ENCODE measurements around the gene IP6K1. TPM values are rescaled to one million over a fixed set of nuclear protein-coding genes. Genes with fewer than 3 reads are reported as not detected.

The IP6K1 gene
- total RNA-seq, 3 donors from 2014 or later = 24.8 to 45.9 (median 45.8) TPM

- TF ChIP-seq POLR2AphosphoS5 (IDR thresholded peaks at IDR 0.05) (no peak), POLR2A (IDR thresholded peaks at IDR 0.05) (no peak), CTCF (IDR thresholded peaks at IDR 0.05) (no peak)
- H3K4me3 ChIP-seq = no peak overlapping the region
- no peaks in the 10 kb centered on the region for H3K9me3 ChIP-seq
- H3K4me1 ChIP-seq = no peaks in the 10 kb centered on the region
- intact Hi-C loops (cut with DNase I; ENCODE audit: low total_unique reads) = no loop called here
- H3K27ac ChIP-seq = no peak overlapping the region
- no peaks in the 10 kb centered on the region for H3K36me3 ChIP-seq
- no peak for DNase-seq (ENCODE audit: low spot score in 2 of 2)
- no peaks in the 10 kb centered on the region for H3K27me3 ChIP-seq
Measured at GRCh38 chr3:49793486-49794085, 7.2 kb upstream of the IP6K1 start.

- TF ChIP-seq CTCF (IDR thresholded peaks at IDR 0.05) = no peak
- no peak for TF ChIP-seq POLR2AphosphoS5 (IDR thresholded peaks at IDR 0.05)
- no peak for TF ChIP-seq POLR2A (IDR thresholded peaks at IDR 0.05)
- no peak for DNase-seq (ENCODE audit: low spot score in 2 of 2)
- Histone ChIP-seq H3K27ac (no peak overlapping the region), H3K4me1 (no peaks in the 10 kb centered on the region), H3K4me3 (no peak overlapping the region), H3K36me3 (no peaks in the 10 kb centered on the region), H3K27me3 (no peaks in the 10 kb centered on the region), H3K9me3 (no peaks in the 10 kb centered on the region)
- intact Hi-C loops (cut with DNase I; ENCODE audit: low total_unique reads) = no loop called here
Measured at GRCh38 chr3:49792371-49793150, 6.2 kb upstream of the IP6K1 start.

GRCh38 chr3:49791571-49791970 lies 5.2 kb upstream of the IP6K1 start:
- H3K27ac ChIP-seq = no peak overlapping the region
- no peak overlapping the region for H3K4me3 ChIP-seq
- H3K27me3 ChIP-seq = no peaks in the 10 kb centered on the region
- no peaks in the 10 kb centered on the region for H3K4me1 ChIP-seq
- DNase-seq (ENCODE audit: low spot score in 2 of 2) = no peak
- H3K9me3 ChIP-seq = no peaks in the 10 kb centered on the region
- intact Hi-C loops (cut with DNase I; ENCODE audit: low total_unique reads) = no loop called here
- TF ChIP-seq POLR2A (IDR thresholded peaks at IDR 0.05) = no peak
- no peak for TF ChIP-seq POLR2AphosphoS5 (IDR thresholded peaks at IDR 0.05)
- no peak for TF ChIP-seq CTCF (IDR thresholded peaks at IDR 0.05)
- no peaks in the 10 kb centered on the region for H3K36me3 ChIP-seq

- Histone ChIP-seq H3K36me3 (no peaks in the 10 kb centered on the region), H3K9me3 (no peaks in the 10 kb centered on the region), H3K4me1 (no peaks in the 10 kb centered on the region), H3K4me3 (no peak overlapping the region), H3K27me3 (no peaks in the 10 kb centered on the region), H3K27ac (no peak overlapping the region)
- no peak for DNase-seq (ENCODE audit: low spot score in 2 of 2)
- intact Hi-C loops (cut with DNase I; ENCODE audit: low total_unique reads) = no loop called here
- no peak for TF ChIP-seq POLR2A (IDR thresholded peaks at IDR 0.05)
- TF ChIP-seq CTCF (IDR thresholded peaks at IDR 0.05) = no peak
- TF ChIP-seq POLR2AphosphoS5 (IDR thresholded peaks at IDR 0.05) = no peak
Measured at GRCh38 chr3:49790626-49791411, 4.5 kb upstream of the IP6K1 start.

GRCh38 chr3:49788056-49788455 lies 1.7 kb upstream of the IP6K1 start:
- Histone ChIP-seq H3K4me1 (peaks cover 0 to 6% of the 10 kb centered on the region in 2 donors), H3K36me3 (no peaks in the 10 kb centered on the region), H3K27me3 (no peaks in the 10 kb centered on the region), H3K9me3 (no peaks in the 10 kb centered on the region), H3K4me3 (no peak overlapping the region), H3K27ac (peak overlapping the region; percentile 97 to 99)
- DNase-seq (ENCODE audit: low spot score in 2 of 2) = no peak
- intact Hi-C loops (cut with DNase I; ENCODE audit: low total_unique reads) = no loop called here
- TF ChIP-seq CTCF (IDR thresholded peaks at IDR 0.05) (no peak), POLR2A (IDR thresholded peaks at IDR 0.05) (no peak), POLR2AphosphoS5 (IDR thresholded peaks at IDR 0.05) (no peak)

All from breast epithelium (tissue), 4 donors.